ENCODE data around the gene SLC29A4. TPM values are rescaled to one million over a fixed set of nuclear protein-coding genes. Genes with fewer than 3 reads are reported as not detected.

Gene SLC29A4
- total and polyA plus RNA-seq, 2 of the 4 experiments (the other 2 are of a cell fraction): 2.3 to 7.6 TPM

DNA sequence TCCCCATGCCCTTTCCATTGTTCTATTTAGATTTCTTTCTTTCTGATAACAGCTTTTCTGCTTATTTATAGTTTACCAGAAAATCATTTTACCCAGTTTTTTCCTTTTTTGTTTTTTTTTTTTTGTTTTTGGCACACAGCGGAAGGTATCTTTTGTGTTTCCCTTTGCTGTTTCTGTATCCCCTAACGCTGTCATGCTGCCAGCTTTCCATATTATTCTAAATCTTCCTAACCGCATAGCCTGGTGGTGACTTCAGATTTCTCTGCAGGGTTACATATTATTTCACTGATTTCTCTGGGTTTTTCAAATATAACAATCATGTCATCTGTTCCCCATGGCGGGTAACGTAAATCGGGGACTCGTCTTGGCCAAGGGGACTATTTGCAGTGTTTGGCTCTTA is 4.0 kb upstream of the SLC29A4 start:
- H3K14ac ChIP-seq (replicated peaks; ENCODE audit: low read depth, low read length): no peak overlapping the region
- POLR2A ChIA-PET (ENCODE audit: unreplicated experiment): interaction anchor here (0.6 kb wide), 1 partner anchor 126 kb away, joined by 3 read pairs; no protein-coding TSS in a partner anchor
- no peak overlapping the region for H2BK15ac ChIP-seq (ENCODE audit: low read depth, low read length)
- DNase-seq: no peak
- no peaks in the 10 kb centered on the region for H3K4me1 ChIP-seq (ENCODE audit: control insufficient read depth, insufficient read depth, low read length)
- H2AK5ac ChIP-seq (ENCODE audit: low read depth, low read length): no peak overlapping the region
- intact Hi-C loops (cut with micrococcal nuclease) (no loop called here), dilution Hi-C loops (cut with HindIII; ENCODE audit: low sequenced_read_pairs, unreplicated experiment) (no loop called here), in situ Hi-C loops (cut with MboI; ENCODE audit: low sequenced_read_pairs) (no loop called here)
- no peak overlapping the region for H2BK120ac ChIP-seq (ENCODE audit: low read depth, low read length)
- H4K8ac ChIP-seq (ENCODE audit: low read depth in 2 of 2, low read length in 2 of 2): no peak overlapping the region
- WGBS, 2 experiments (ENCODE audit: extremely low coverage in 2 of 2, insufficient read length in 1 of 2): no CpG with 5 or more reads among the region's 7 CpGs
- H3K27me3 ChIP-seq (ENCODE audit: control insufficient read depth, insufficient read depth, low read length): peaks cover 7% of the 10 kb centered on the region
- no peak overlapping the region for H3K4ac ChIP-seq (ENCODE audit: low read depth, low read length)
- TF ChIP-seq, protein P1, sequence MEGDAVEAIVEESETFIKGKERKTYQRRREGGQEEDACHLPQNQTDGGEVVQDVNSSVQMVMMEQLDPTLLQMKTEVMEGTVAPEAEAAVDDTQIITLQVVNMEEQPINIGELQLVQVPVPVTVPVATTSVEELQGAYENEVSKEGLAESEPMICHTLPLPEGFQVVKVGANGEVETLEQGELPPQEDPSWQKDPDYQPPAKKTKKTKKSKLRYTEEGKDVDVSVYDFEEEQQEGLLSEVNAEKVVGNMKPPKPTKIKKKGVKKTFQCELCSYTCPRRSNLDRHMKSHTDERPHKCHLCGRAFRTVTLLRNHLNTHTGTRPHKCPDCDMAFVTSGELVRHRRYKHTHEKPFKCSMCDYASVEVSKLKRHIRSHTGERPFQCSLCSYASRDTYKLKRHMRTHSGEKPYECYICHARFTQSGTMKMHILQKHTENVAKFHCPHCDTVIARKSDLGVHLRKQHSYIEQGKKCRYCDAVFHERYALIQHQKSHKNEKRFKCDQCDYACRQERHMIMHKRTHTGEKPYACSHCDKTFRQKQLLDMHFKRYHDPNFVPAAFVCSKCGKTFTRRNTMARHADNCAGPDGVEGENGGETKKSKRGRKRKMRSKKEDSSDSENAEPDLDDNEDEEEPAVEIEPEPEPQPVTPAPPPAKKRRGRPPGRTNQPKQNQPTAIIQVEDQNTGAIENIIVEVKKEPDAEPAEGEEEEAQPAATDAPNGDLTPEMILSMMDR (conservative IDR thresholded peaks at IDR 0.05; ENCODE audit: low read depth, low read length): no peak
- TF ChIP-seq, protein P2, sequence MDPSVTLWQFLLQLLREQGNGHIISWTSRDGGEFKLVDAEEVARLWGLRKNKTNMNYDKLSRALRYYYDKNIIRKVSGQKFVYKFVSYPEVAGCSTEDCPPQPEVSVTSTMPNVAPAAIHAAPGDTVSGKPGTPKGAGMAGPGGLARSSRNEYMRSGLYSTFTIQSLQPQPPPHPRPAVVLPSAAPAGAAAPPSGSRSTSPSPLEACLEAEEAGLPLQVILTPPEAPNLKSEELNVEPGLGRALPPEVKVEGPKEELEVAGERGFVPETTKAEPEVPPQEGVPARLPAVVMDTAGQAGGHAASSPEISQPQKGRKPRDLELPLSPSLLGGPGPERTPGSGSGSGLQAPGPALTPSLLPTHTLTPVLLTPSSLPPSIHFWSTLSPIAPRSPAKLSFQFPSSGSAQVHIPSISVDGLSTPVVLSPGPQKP (IDR thresholded peaks at IDR 0.05; ENCODE audit: borderline replicate concordance, low read depth, low read length): no peak
- TF ChIP-seq MAFK (IDR thresholded peaks at IDR 0.05; ENCODE audit: low read depth, low read length): no peak
- TF ChIP-seq CHD1 (IDR thresholded peaks at IDR 0.05; ENCODE audit: low read depth, low read length): no peak
- H3K18ac ChIP-seq (ENCODE audit: low read depth, low read length): no peak overlapping the region
- no peak overlapping the region for H3K27ac ChIP-seq (ENCODE audit: insufficient read depth, low read length)
- no TSS peak for BruUV-seq (replicated peaks)
- H2BK5ac ChIP-seq (ENCODE audit: low read depth, low read length, poor library complexity, severe bottlenecking): no peak overlapping the region
- no peak overlapping the region for H2BK20ac ChIP-seq (ENCODE audit: low read depth, low read length)
- no peaks in the 10 kb centered on the region for H3K9me1 ChIP-seq (ENCODE audit: insufficient read depth, low read length)
- no peak overlapping the region for H3K9ac ChIP-seq (ENCODE audit: low read depth, low read length)
- no peak overlapping the region for H3K4me2 ChIP-seq (ENCODE audit: low read depth, low read length)
- CTCF ChIA-PET: no interaction called here
- H3K56ac ChIP-seq (ENCODE audit: extremely low read depth, insufficient read depth, low read length): no peak overlapping the region
- no peaks in the 10 kb centered on the region for H4K20me1 ChIP-seq (ENCODE audit: insufficient read depth, low read length)
- no peaks in the 10 kb centered on the region for H3K79me1 ChIP-seq (ENCODE audit: low read depth in 1 of 2, low read length in 2 of 2)
- H4K5ac ChIP-seq (ENCODE audit: low read depth, low read length): no peak overlapping the region
- ATAC-seq (ENCODE audit: low read depth): no peak
- no peaks in the 10 kb centered on the region for H3K36me3 ChIP-seq (ENCODE audit: control insufficient read depth, insufficient read depth, low read length)
- H3K9me3 ChIP-seq (ENCODE audit: control insufficient read depth, insufficient read depth, low read length): no peaks in the 10 kb centered on the region
- no peak overlapping the region for H3K4me3 ChIP-seq (ENCODE audit: insufficient read depth, low read depth, low read length)
- H4K91ac ChIP-seq (ENCODE audit: insufficient read depth, low read depth, low read length): no peak overlapping the region
- H2AFZ ChIP-seq (replicated peaks; ENCODE audit: low read length, poor library complexity): no peak overlapping the region
- H2AK9ac ChIP-seq (replicated peaks; ENCODE audit: low read depth, low read length, poor library complexity): no peak overlapping the region
- no peak overlapping the region for H3K23ac ChIP-seq (ENCODE audit: low read depth, low read length)
